ENCODE measurements around the gene ZFAND2A. TPM values are rescaled to one million over a fixed set of nuclear protein-coding genes. Genes with fewer than 3 reads are reported as not detected.

Gene ZFAND2A
- total RNA-seq, 1 donor from 2014 or later = 5.6 TPM

- Histone ChIP-seq H3K9me3 (peaks cover 0 to 4% of the 10 kb centered on the region in 2 donors), H3K27ac (no peak overlapping the region), H3K4me1 (no peaks in the 10 kb centered on the region), H3K4me3 (no peak overlapping the region), H3K27me3 (no peaks in the 10 kb centered on the region), H3K36me3 (peaks cover 3 to 4% of the 10 kb centered on the region in 2 donors)
- no peak for DNase-seq (ENCODE audit: low spot score in 2 of 2)
- intact Hi-C loops (cut with DNase I) = no loop called here
- TF ChIP-seq CTCF (IDR thresholded peaks at IDR 0.05) = no peak
Observed at GRCh38 chr7:1130021-1130990, 29.7 kb downstream of the ZFAND2A start.

- H3K4me1 ChIP-seq = peaks cover 7% of the 10 kb centered on the region in 2 donors
- intact Hi-C loops (cut with DNase I) = no loop called here
- H3K27ac ChIP-seq = no peak overlapping the region
- no peak for TF ChIP-seq CTCF (IDR thresholded peaks at IDR 0.05)
- H3K4me3 ChIP-seq = no peak overlapping the region
- H3K27me3 ChIP-seq = no peaks in the 10 kb centered on the region
- peaks cover 0 to 4% of the 10 kb centered on the region in 2 donors for H3K9me3 ChIP-seq
- peaks cover 3 to 4% of the 10 kb centered on the region in 2 donors for H3K36me3 ChIP-seq
- DNase-seq (ENCODE audit: low spot score in 2 of 2) = no peak
Observed at GRCh38 chr7:1129431-1129830, 30.6 kb downstream of the ZFAND2A start.

GRCh38 chr7:1127001-1127400 lies 33.0 kb downstream of the ZFAND2A start:
- H3K4me3 ChIP-seq = no peak overlapping the region
- TF ChIP-seq CTCF (IDR thresholded peaks at IDR 0.05) = no peak
- peaks cover 3 to 4% of the 10 kb centered on the region in 2 donors for H3K36me3 ChIP-seq
- intact Hi-C loops (cut with DNase I) = no loop called here
- no peak overlapping the region for H3K27ac ChIP-seq
- H3K9me3 ChIP-seq = peaks cover 0 to 3% of the 10 kb centered on the region in 2 donors
- DNase-seq (ENCODE audit: low spot score in 2 of 2) = no peak
- peaks cover 7 to 16% of the 10 kb centered on the region in 2 donors for H3K4me1 ChIP-seq
- H3K27me3 ChIP-seq = no peaks in the 10 kb centered on the region

GRCh38 chr7:1125603-1125969 lies 34.4 kb downstream of the ZFAND2A start:
- Histone ChIP-seq H3K27ac (no peak overlapping the region), H3K9me3 (no peaks in the 10 kb centered on the region), H3K27me3 (no peaks in the 10 kb centered on the region), H3K4me3 (no peak overlapping the region), H3K36me3 (peaks cover 3 to 4% of the 10 kb centered on the region in 2 donors), H3K4me1 (peaks cover 7 to 16% of the 10 kb centered on the region in 2 donors)
- intact Hi-C loops (cut with DNase I) = no loop called here
- DNase-seq (ENCODE audit: low spot score in 2 of 2) = no peak
- no peak for TF ChIP-seq CTCF (IDR thresholded peaks at IDR 0.05)

- Histone ChIP-seq H3K27me3 (no peaks in the 10 kb centered on the region), H3K4me1 (peaks cover 7 to 16% of the 10 kb centered on the region in 2 donors), H3K27ac (peak overlapping the region; percentile 0 to 91), H3K4me3 (peak overlapping the region in 1 of 2 donors; percentile 60), H3K9me3 (no peaks in the 10 kb centered on the region), H3K36me3 (peaks cover 2 to 3% of the 10 kb centered on the region in 2 donors)
- intact Hi-C loops (cut with DNase I) = loop anchor here (1.0 kb wide), 1 partner anchor 13 kb away; a partner anchor contains a TSS
- no peak for DNase-seq (ENCODE audit: low spot score in 2 of 2)
- TF ChIP-seq CTCF (IDR thresholded peaks at IDR 0.05) = no peak
Observed at GRCh38 chr7:1124816-1125602, 35.0 kb downstream of the ZFAND2A start.

Measured in ascending aorta (tissue), 2 donors.